GM19397 (cell line): Measurements from ENCODE around the gene SCRN1.
"Not testable (repeated sequence)": the region's sequence is repeated elsewhere in the genome, so short reads cannot be mapped to it uniquely, and the experiment has no call there.

Experiments used
- ATAC-seq: cut with Tn5 transposase; IDR thresholded peaks from one replicate; pipeline ENCODE4 v1.9.1; 2021; ENCODE audit warnings: mild to moderate bottlenecking, moderate library complexity; ENCODE audit not compliant: unreplicated experiment

The SCRN1 gene

DNA sequence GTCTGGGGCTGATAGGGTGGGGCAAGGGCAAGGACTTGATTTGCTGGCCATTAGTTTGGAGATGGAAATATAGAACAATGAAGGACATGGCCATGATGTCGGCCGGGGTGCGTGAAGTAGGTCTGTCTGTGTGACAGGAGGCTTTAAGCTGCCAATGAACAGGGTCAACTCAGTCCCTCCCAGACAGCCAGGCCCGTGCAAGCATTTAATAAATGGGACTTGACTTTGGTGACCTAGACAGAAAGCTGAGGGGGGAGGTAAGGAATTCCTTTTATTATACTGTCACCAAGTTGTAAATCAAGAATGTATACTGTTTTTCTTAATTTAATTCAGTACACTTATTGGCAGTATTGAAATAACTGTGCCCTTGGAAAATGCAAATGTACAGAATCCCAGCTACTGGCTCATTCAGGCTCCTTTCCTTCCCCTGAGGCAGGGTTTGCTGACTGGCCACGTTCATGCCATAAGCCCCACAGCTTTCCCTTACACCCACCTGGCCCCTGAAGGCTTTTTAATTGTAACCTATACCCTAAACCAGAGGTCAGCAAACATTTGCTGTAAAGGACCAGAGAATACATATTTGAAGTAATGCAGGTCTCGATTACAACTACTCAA lies 96.1 kb downstream of the SCRN1 start:
- ATAC-seq: no peak

DNA sequence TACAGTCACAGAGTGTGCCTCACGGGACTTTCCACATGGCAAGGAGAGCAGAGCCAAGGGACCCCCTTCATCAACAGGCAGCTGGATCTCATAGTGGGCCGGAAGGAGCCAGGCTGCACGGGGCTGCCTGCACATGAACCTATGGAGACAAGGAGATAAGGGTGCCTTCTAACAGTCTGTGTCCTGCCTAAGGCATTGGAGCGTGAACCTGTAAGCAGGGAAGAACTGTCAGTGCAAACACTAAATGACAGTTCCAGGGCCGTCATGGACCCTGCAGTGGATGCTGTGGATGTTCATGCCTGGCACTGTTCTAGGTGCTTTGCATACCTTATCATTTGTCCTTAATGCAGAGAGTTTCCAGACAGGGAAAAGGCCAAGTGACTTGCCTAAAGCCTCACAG lies 97.4 kb downstream of the SCRN1 start:
- ATAC-seq: no peak

- ATAC-seq: no peak
These were observed 97.8 kb downstream of the SCRN1 start for GRCh38 chr7:29891766-29892165.

DNA sequence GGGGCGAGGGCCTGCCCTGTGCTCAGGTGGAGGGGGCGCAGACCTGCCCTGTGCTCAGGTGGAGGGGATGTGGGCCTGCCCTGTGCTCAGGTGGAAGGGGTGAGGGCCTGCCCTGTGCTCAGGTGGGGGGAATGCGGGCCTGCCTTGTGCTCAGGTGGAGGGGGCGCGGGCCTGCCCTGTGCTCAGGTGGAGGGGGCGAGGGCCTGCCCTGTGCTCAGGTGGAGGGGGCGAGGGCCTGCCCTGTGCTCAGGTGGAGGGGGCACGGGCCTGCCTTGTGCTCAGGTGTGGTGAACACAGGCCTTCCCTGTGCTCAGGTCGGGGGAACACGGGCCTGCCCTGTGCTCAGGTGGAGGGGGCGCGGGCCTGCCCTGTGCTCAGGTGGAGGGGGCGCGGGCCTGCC lies 98.8 kb downstream of the SCRN1 start:
- ATAC-seq: not testable (repeated sequence)

- no peak for ATAC-seq
These were observed 99.3 kb downstream of the SCRN1 start for GRCh38 chr7:29890251-29890650.

GRCh38 chr7:29889288-29889687 lies 100.3 kb downstream of the SCRN1 start:
- ATAC-seq: no peak

DNA sequence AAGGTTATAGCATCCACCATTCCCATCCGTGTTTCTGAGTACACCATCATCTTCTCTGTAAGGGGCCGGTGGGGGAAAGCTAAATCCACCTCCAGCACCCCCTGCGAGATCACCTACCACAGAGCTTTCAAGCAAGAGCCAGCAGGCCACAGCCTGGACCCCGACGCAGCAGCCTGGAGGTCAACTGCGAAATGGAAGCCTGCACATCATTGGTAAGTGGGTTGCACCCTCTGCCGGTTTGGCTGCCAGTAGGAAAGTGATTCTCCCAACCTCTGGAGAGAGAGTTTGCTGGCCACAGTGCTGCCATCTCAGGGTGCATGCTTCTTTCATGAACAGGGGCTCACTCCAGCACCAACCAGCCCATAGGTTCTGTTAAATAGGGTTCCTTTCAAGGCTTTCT lies 101.6 kb downstream of the SCRN1 start:
- ATAC-seq: no peak

GRCh38 chr7:29886827-29887226 lies 102.8 kb downstream of the SCRN1 start:
- no peak for ATAC-seq

DNA sequence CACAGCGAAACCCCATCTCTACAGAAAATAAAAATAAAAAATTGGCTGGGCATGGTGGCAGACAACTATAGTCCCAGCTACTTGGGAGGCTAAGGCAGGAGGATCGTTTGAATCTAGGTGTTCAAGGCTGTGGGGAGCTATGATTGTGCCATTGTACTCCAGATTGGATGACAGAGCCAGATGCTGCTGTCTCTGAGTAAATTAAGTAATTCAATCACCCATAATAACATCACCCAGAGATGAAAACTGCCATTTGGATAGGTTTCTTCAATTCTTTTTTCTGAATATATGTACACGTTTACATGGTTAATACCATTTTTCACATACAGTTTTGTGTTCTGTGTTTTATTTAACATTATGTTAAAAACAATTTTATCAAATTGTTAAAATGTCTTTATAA lies 104.0 kb downstream of the SCRN1 start:
- ATAC-seq: no peak

- no peak for ATAC-seq
These were observed 105.0 kb downstream of the SCRN1 start for GRCh38 chr7:29884399-29885272.

- no peak for ATAC-seq
These were observed 105.9 kb downstream of the SCRN1 start for GRCh38 chr7:29883462-29884398.

DNA sequence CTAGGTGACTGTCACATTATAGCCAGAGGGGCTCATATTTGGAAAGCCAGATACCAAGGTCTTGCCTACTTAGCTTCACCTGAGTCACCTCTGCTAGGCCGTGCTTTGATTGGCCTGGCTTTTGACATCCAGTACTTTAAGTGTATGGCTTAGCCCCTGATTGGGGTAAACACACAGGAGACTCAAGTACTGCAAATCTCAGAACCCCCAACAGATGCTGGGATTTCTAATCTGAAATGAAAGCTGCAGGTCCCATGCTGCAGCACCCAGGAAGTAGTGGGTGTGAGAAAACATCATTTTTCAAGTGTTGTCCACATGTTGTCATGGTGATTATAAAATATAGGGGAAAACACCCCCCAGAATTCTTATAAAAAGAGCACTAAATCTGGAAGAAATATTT lies 107.1 kb downstream of the SCRN1 start:
- no peak for ATAC-seq

DNA sequence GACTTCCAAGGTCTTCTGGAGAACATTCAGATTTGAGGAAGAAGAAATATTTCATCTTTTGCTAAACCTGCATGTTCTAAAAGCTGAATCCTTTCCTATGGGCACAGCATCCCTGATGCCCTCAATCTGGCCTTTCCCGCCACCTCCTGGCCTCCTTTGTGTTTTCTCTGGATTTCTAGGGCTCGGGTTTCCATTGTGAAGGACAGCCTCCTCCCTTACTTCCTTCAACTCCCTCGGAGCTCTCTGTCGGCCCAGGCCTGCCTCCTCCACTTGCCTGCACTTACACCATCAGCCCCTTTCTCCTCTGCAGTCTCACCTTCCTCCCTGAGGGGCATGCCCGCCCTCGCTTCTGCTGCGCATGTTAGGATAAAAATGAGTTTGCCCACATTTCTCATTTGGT lies 107.9 kb downstream of the SCRN1 start:
- ATAC-seq: no peak

DNA sequence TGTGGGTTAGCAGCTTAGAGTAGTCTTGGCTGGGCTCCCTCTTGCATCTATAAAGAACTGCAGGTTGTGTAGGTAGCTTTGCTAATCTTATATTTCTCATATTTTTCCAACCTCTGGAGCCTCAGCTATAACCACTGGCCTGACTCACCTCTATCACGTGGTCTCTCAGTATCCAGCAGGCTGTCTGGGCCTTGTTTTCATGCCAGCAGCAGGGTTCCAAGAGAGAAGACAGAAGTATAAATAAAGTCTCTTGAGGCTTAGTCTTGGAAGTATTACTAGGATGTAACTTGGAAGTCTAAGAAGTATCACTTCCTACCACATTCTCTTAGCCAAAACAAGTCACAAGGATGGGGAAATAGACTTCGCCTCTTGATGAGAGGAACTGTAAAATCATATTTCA lies 110.0 kb downstream of the SCRN1 start:
- no peak for ATAC-seq

DNA sequence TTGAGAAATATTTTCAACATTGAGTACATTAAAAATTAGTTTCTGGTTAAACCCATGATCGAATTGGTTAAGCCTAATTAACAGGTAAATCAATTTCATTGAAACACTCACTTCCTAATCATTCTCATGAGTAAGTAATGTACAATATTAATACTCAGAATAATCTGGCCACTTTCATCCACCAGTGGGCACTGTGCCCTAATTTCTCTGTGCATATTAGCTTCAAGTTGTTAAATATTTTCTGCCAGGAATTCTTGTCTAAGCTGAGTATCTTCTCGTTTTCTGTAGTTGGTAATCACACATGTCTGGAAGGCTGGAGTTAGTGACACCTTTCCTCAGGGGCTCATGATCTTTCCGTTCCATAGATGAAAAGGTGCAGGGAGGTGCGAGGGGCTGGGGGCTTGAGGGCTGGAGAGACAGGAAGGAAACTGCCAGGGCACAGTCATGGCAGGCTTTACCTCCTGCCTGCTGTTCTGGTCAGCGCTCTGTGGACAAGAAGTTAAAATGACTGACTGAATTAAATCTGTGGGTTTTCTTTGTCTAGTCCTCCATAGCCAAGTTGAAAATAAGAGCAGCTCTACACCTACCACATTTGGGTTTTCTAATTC lies 111.4 kb downstream of the SCRN1 start:
- no peak for ATAC-seq

DNA sequence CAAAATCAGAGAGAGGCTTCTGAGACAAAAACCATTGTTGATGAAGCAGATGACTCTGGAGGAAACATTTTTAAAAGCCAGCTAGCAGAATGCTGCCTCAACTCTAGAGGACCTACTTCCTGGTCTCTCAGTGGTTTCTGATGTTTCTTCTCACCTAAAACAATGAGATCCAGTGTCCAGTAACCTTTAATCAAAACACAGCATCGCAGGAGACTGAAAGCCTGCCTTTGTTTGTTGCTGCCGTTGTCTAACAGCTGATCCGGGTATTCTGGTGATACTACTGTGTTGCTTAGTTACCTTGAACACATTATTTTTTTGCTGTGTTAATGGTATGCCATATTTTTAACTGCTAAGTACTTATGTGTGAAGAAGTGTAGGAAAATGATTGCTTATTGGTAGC lies 112.4 kb downstream of the SCRN1 start:
- ATAC-seq: no peak

DNA sequence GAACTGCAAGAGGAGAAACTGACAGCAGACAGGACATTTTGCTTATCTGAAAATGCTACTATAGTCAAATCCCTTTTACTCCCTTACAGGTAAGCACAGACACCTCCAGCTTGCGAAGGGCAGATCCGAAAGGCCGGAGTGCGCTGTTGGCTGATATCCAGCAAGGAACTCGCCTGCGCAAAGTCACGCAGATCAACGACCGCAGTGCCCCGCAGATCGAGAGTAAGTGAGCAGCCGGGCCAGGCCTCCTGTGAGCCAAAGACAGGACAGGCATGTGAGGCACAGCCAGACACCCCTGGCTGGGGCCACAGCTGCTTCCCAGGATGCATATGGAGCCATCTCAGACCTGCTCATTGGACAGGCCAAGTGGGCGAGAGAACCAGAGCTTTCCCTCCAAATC lies 113.9 kb downstream of the SCRN1 start:
- no peak for ATAC-seq

DNA sequence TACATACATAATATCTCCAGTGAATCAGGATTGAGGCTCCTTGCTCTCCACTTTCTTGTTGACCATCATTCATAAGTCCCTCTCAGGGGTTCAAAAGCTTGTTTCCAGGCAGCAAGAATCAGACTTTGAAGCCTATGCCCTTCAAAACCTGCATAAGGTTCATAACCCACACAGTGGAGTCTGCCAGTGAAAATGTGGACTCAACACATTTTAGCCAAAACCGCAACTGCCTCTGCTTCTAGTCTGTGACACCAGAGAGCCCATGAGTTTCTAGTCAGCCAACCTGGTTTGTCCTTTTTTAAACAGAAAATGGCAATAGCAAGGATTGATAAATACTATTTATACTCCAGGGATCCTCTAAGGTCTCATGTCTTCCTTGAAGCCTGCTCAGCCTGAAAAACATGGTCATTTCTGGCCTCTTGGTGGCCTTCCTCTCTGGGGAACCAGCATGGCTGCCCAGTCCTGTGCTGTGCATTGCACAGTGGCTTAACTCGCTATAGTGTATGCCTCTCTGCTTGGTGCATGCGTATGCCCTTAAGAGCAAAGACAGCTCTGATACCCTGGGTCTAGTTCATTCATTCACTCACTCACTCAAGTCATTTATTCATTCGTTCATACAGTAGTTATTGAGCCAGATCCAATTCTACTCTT lies 115.8 kb downstream of the SCRN1 start:
- ATAC-seq: no peak

DNA sequence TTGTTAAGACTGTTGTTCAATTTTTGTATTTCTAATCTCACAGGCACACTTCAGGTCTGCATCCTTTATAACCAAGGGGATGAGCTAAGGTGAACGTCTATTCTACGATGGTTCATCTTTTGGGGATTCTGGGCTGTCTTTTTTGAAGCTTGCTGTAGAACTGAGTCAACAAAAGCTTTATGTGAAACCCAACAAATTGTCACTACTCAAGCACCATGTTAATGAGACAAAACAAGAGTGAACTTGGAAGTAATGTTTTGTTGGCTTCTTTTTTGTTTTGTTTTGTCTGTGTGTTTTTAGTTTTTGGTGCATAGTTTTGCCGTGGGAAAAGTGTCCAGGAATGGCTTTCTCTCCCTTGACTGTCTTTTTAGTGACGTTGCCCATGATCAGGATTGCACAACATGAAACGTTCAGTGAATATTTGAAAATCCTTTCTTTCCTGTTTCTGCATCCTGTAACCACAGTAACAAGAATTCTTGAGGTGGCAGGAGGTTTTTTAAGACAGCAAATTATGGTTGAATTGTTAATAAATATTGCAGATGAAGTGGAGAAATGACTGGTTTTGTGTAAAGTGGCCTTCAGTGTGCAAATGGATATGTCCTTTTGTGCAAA lies 117.7 kb downstream of the SCRN1 start:
- ATAC-seq: no peak
